ENCODE results near the gene MAPK11. TPM values are rescaled to one million over a fixed set of nuclear protein-coding genes. Genes with fewer than 3 reads are reported as not detected.

The MAPK11 gene
- total and polyA plus RNA-seq, 9 of the 15 experiments (the other 6 are each of a cell fraction or from before 2014, with no cell fraction given) = 0.06 to 14.6 (median 5.3) TPM

GRCh38 chr22:50314455-50315288 is 44.5 kb upstream of the MAPK11 start (continued):
- TF ChIP-seq YY1 (IDR thresholded peaks at IDR 0.05; ENCODE audit: borderline replicate concordance in 1 of 3, control insufficient read depth in 1 of 3, extremely low read depth in 1 of 3, insufficient read depth in 3 of 3, insufficient read length in 1 of 3, insufficient replicate concordance in 2 of 3, low read depth in 1 of 3, low read length in 2 of 3) = peak in 1 of 3 experiments; percentile 36
- peak; percentile 58 for TF ChIP-seq RBFOX2 (IDR thresholded peaks at IDR 0.05; ENCODE audit: low read depth, low read length)
- TF ChIP-seq U2AF1 (optimal IDR thresholded peaks at IDR 0.05; ENCODE audit: low read depth, low read length) = no peak
- TF ChIP-seq HNRNPLL (IDR thresholded peaks at IDR 0.05; ENCODE audit: low read depth, low read length, poor library complexity, severe bottlenecking) = peak; percentile 56
- TF ChIP-seq NCOR1 (IDR thresholded peaks at IDR 0.05) = peak; percentile 79
- no peak for TF ChIP-seq ZNF507 (tag; conservative IDR thresholded peaks at IDR 0.05)
- TF ChIP-seq CBFA2T2 (conservative IDR thresholded peaks at IDR 0.05) = 0 out of 2 replicates have a peak, but pooled peaks have one; percentile 11
- TF ChIP-seq, protein P1, sequence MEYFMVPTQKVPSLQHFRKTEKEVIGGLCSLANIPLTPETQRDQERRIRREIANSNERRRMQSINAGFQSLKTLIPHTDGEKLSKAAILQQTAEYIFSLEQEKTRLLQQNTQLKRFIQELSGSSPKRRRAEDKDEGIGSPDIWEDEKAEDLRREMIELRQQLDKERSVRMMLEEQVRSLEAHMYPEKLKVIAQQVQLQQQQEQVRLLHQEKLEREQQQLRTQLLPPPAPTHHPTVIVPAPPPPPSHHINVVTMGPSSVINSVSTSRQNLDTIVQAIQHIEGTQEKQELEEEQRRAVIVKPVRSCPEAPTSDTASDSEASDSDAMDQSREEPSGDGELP (CRISPR knock-in tag; IDR thresholded peaks at IDR 0.05; ENCODE audit: borderline replicate concordance) = peak; percentile 30; the same call in 1 of the 2 replicates
- TF ChIP-seq RCOR1 (IDR thresholded peaks at IDR 0.05; ENCODE audit: borderline replicate concordance in 1 of 2, low read depth in 2 of 2, low read length in 2 of 2) = 0 out of 4 replicates have a peak, but pooled peaks of 1 of the 2 experiments have one; percentile 15
- no peak for TF ChIP-seq NR2C2 (CRISPR knock-in tag; IDR thresholded peaks at IDR 0.05)
- TF ChIP-seq NR2C2 (tag; IDR thresholded peaks at IDR 0.05) = peak; percentile 40
- TF ChIP-seq CBFA2T3 (IDR thresholded peaks at IDR 0.05) = peak; percentile 60
- no peak for TF ChIP-seq MED1 (CRISPR knock-in tag; IDR thresholded peaks at IDR 0.05; ENCODE audit: borderline replicate concordance)
- TF ChIP-seq ETV5 (CRISPR knock-in tag; IDR thresholded peaks at IDR 0.05; ENCODE audit: low read depth) = 0 out of 2 replicates have a peak, but pooled peaks have one; percentile 31
- TF ChIP-seq SMAD4 (CRISPR knock-in tag; conservative IDR thresholded peaks at IDR 0.05) = peak; percentile 73; the same call in 1 of the 2 replicates
- TF ChIP-seq, protein P2, sequence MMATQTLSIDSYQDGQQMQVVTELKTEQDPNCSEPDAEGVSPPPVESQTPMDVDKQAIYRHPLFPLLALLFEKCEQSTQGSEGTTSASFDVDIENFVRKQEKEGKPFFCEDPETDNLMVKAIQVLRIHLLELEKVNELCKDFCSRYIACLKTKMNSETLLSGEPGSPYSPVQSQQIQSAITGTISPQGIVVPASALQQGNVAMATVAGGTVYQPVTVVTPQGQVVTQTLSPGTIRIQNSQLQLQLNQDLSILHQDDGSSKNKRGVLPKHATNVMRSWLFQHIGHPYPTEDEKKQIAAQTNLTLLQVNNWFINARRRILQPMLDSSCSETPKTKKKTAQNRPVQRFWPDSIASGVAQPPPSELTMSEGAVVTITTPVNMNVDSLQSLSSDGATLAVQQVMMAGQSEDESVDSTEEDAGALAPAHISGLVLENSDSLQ (IDR thresholded peaks at IDR 0.05) = peak; percentile 29; the same call in 1 of the 2 replicates
- peak; percentile 34; the same call in 1 of the 2 replicates for TF ChIP-seq PHF8 (IDR thresholded peaks at IDR 0.05; ENCODE audit: borderline replicate concordance, low read length)
- TF ChIP-seq AFF4 (CRISPR knock-in tag; IDR thresholded peaks at IDR 0.05) = no peak
- no peak for TF ChIP-seq ZBTB1 (CRISPR knock-in tag; IDR thresholded peaks at IDR 0.05; ENCODE audit: borderline replicate concordance, low read depth)
- peak; percentile 15 for TF ChIP-seq TAF1 (IDR thresholded peaks at IDR 0.05; ENCODE audit: control insufficient read depth, extremely low read depth, insufficient read depth, low read length, severe bottlenecking)

Data from K562 (cell line).